AG20443 (cell line): ENCODE results near the gene ZC3H12C.
"Not testable (repeated sequence)": the region's sequence is repeated elsewhere in the genome, so short reads cannot be mapped to it uniquely, and the experiment has no call there.

Experiments used
- DNase-seq: peaks from one replicate; pipeline ENCODE4 v3.0.0; 2012; ENCODE audit warnings: low spot score, mixed read lengths

ZC3H12C gene

GRCh38 chr11:110185121-110185591 lies 92.0 kb downstream of the ZC3H12C start:
- no peak for DNase-seq

GRCh38 chr11:110185599-110185998 lies 92.4 kb downstream of the ZC3H12C start:
- DNase-seq, result no peak

- DNase-seq, result no peak
These were observed 93.3 kb downstream of the ZC3H12C start for GRCh38 chr11:110186456-110186855.

- no peak for DNase-seq
These were observed 93.7 kb downstream of the ZC3H12C start for GRCh38 chr11:110186867-110187266.

GRCh38 chr11:110187731-110188130 lies 94.5 kb downstream of the ZC3H12C start:
- no peak for DNase-seq

GRCh38 chr11:110190885-110191284 lies 97.7 kb downstream of the ZC3H12C start:
- no peak for DNase-seq

- not testable (repeated sequence) for DNase-seq
These were observed 99.6 kb downstream of the ZC3H12C start for GRCh38 chr11:110192604-110193282.

- DNase-seq, result not testable (repeated sequence)
These were observed 101.1 kb downstream of the ZC3H12C start for GRCh38 chr11:110194211-110194766.

GRCh38 chr11:110196241-110196754 lies 103.1 kb downstream of the ZC3H12C start:
- peak; percentile 41 for DNase-seq

- DNase-seq, result no peak
These were observed 103.8 kb downstream of the ZC3H12C start for GRCh38 chr11:110196884-110197420.

GRCh38 chr11:110198031-110198729 lies 105.0 kb downstream of the ZC3H12C start:
- no peak for DNase-seq

GRCh38 chr11:110199184-110199981 lies 106.2 kb downstream of the ZC3H12C start:
- DNase-seq, result no peak

GRCh38 chr11:110200241-110200640 lies 107.0 kb downstream of the ZC3H12C start:
- DNase-seq, result no peak

GRCh38 chr11:110200836-110201235 lies 107.6 kb downstream of the ZC3H12C start:
- DNase-seq, result no peak

- no peak for DNase-seq
These were observed 113.9 kb downstream of the ZC3H12C start for GRCh38 chr11:110207123-110207522.

GRCh38 chr11:110208678-110209312 lies 115.6 kb downstream of the ZC3H12C start:
- not testable (repeated sequence) for DNase-seq

- DNase-seq, result not testable (repeated sequence)
These were observed 116.1 kb downstream of the ZC3H12C start for GRCh38 chr11:110209313-110209694.

- DNase-seq, result no peak
These were observed 124.2 kb downstream of the ZC3H12C start for GRCh38 chr11:110217223-110217877.

GRCh38 chr11:110217936-110218335 lies 124.7 kb downstream of the ZC3H12C start:
- DNase-seq, result no peak

- DNase-seq, result no peak
These were observed 126.0 kb downstream of the ZC3H12C start for GRCh38 chr11:110219006-110219785.
